Erythroblast (primary cell): ENCODE data around the gene THRB.

Experiments
- GATA1 ChIP-seq: IDR thresholded peaks from 2 replicates; pipeline ENCODE4 v1.6.1; 2011; ENCODE audit warnings: low read depth, mild to moderate bottlenecking, control low read depth, low read length, moderate library complexity
- POLR2A ChIP-seq: IDR thresholded peaks from 2 replicates; pipeline ENCODE4 v1.6.1; 2011; ENCODE audit warnings: mild to moderate bottlenecking, low read length

DNA sequence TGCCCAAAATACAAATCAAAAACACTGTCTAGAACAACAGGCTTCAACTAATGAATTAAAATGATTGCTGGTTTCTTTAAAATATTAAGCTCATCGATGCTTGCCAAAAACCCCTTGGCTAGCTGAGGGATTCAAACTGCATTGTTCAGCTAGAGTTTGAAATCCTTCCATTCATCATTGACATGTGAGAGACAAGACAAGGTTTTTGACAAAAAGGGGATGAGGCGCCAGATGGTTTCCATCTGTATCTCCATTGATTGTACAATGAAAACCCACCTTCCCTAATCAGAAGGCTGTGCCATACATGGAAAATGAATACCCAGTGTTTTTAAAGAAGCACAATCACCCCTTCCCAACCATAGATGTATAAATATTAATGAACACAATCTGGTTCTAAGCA, 67.8 kb downstream of the THRB start:
- no peak for TF ChIP-seq POLR2A
- no peak for TF ChIP-seq GATA1
